Measurements from ENCODE around the gene SS18L1.

Gene SS18L1

DNA sequence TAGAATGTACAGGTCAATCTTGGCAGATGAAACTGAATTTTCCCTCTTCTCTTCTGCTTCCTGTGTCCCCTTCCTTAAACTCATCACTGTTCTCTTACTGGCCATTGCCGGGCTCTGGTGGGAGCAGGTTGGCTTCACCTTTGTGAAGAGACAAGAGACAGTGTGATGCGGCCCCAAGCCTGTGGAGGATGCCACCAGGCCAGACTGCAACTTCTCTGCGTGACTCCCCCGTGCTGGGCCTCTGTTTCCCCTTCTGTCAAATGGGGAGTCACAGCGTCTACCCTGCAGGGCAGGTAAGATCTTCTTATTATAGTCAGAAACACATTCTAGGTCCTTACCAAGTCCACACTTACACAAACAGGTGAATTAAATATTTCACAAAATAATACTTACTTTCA is 23.2 kb upstream of the SS18L1 start:
- DNase-seq (ENCODE audit: low read depth) = no peak

DNA sequence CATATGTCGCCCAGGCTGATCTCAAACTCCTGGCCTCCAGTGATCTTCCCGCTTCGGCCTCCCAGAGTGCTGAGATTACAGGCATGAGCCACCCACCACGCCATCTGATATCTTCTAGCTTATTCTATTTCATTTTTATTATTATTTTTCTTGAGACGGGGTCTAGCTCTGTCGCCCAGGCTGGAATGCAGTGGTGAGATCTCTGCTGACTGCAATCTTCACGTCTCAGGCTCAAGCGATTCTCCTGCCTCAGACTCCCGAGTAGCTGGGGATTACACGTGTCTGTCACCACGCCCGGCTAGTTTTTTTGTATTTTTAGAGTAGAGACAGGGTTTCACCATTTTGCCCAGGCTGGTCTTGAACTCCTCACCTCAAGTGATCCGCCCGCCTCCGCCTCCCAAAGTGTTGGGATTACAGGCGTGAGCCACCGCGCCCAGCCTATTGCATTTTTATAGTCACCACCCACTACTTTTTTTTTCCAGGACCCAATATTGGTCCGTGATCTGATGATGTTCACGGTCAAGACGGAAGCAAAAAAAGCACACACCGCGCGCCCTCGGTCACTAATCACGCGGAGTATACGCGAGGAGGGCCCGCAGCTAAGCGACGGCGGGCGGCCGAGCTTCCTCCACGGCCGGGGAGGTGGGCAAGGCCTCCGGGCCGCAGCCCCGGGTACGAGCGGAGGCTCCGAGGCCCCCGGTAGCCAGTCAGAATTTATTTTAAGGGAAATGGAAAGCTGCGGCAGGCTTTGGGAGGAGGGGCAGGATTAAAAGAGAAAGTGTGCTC is 22.4 kb upstream of the SS18L1 start:
- no peak for DNase-seq (ENCODE audit: low read depth)

DNA sequence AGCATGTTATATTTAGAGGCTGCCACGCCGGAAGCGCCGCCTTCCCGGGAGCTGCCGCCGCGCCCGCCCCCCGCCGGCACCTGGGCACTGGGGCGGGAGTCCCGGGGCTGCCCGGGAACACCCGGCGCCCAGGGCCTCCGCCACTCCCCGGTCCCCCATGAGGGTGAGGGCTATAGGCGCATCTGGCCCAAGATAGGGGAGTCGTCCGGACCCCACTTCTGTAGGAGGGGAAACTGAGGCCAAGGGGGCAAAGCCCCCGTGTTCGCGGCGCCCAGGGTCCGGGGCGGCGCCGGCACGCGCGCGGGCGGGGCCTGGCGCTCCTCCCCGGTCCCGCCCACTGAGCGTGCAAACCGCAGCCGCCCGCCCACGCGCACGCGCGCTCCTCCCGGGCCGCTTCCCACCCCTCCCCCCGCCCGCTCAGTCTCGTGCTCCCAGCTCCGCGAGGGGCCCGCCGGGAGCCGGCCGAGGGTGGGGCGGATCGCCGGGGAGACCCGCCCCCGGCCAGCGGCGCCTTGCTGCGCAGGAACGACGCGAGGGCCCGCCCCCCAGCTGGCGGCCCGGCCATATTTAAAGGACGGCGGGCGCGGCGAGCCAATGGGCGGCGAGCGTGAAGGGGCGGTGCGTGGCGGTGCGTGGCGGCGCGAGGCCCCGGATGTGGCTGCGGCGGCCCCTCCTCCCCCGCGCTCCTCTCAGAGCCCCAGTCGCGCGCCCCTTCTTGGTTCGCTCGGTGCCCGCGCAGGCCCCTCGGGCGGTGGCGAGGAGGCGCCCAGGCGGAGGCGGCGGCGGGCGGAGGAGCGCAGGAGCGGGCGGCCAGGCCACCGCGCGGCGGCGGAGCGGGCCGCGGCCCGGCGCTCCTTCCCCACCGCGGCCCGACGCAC is 21.6 kb upstream of the SS18L1 start, which contains the start of gene LSM14B:
Gene LSM14B, plus strand, starts transcription at position 700 of the 878 bp plus-strand sequence. CDS start 192 bp downstream, outside the sequence.
- peak; percentile 99 for DNase-seq (ENCODE audit: low read depth)

DNA sequence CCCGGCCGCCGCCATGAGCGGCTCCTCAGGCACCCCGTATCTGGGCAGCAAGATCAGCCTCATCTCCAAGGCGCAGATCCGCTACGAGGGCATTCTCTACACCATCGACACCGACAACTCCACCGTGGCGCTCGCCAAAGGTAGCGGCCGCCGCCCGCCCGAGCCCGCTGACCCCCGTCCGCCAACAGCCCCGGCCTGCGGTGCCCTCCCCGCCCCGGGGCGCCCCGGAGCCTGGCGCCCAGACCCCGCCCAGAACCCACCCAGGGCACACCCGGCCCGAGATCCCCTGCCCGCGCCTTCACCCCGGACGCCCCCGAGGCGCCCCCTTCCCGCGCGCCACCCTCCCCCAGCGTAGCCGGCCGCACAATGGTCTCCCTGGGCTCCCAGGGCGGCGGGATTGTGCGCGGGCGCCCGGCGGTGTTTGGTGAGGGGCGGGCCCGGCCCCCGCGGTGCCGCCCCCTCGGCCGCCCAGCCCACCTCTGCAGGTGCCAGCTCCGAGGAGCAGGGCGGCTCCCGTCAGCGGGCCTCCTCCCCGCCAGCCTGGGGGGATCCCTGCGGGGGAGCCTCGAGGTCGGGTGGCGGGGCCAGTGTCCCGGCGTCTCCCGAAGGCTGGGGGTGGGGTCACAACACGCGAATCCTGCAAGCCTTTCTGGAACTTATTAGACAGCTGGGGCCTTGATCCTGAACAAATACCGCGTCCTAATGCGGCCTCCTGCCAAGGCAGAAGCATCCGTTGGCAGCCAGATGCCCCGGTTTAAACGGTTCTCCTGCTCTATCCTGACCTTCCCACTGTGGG is 20.7 kb upstream of the SS18L1 start:
- DNase-seq (ENCODE audit: low read depth) = peak; percentile 27

DNA sequence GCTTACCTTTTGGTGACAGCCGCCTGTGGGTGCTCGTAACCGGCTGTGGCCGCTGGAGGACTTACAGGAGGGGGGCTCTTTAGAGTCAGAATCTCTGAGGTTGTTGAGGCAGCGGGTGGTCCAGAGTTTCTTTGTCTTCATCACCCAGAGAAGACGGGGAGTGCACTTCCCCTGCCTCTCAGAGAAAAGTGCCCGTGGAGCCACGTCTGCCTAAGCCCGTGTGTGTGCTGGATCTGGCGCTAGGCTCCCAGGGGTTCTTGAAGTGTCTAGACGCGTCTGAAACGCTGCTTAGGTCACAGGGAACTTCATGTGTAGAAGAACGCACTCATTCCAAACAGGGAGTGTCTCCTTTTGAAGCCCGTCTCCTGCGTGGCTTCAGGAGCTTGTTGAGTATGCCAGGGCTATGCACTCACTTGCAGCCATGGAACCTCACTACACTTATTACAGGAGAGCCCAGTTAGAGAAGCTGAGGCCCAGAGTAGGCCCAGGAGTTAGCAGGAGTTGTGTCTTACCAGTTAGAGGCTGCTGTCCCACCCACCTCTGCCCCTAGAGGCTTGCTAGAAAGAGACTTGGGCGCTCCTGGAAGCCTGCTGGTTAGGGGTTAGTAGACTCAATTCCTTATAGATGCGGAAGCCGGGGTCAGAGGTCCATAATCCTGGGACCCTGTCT is 20.0 kb upstream of the SS18L1 start:
- DNase-seq (ENCODE audit: low read depth) = no peak

DNA sequence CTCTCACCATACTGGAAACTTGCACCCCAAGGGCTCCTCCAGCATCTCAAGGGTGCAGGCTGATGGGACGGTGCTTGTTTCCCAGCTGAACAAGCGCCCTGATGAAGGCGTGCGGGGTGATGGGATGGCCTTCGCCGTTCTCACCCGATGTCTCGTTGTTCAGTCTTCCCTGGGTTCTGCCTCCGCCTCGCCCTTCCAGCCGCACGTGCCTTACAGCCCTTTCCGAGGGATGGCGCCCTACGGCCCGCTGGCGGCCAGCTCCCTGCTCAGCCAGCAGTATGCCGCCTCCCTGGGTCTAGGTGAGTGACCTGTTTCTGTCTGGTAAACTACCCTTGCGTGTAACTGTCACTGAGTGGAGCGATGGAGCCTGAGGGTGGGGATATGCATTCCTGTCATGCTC is 17.4 kb upstream of the SS18L1 start:
- no peak for DNase-seq (ENCODE audit: low read depth)

DNA sequence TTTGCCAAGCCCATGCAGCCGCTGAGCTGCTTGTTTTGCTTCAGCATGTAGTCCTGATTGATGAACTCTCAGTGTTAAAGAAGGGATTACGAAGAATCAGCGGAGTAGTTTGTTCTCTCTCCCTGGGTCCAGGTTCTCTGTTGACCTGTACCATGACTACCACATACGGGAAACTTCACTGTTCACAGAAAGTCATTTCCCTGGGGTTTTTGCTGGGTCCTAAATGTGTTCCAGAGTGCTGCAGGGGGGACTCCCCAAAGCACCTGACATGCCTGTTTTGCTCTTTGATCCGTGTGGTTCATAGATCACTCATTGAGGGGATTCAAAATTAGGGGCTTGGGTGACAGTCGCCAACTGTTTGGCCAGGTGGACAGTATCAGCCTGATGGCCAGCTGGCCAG is 15.8 kb upstream of the SS18L1 start:
- no peak for DNase-seq (ENCODE audit: low read depth)

DNA sequence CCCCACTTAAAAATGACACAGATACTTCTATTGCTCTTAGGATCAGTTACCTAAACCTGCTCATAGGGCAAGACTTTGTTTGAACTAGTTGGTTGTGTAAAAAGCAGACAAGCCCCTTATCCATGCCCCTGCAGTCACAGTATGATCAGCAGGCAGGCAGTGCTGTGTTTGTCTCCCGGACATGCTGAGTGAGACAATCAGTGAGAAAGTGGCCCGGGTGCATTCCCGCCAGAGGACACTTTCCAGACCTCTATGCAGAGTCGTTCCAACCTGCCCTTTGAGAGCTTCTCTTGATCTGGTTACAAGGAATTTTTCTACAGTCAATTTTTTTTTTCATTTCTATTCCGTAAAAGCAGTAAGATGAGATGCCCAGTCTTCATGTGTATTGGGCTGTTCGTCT is 15.1 kb upstream of the SS18L1 start:
- DNase-seq (ENCODE audit: low read depth) = no peak

- no peak for DNase-seq (ENCODE audit: low read depth)
Measured at GRCh38 chr20:62129731-62130531, 13.6 kb upstream of the SS18L1 start.

DNA sequence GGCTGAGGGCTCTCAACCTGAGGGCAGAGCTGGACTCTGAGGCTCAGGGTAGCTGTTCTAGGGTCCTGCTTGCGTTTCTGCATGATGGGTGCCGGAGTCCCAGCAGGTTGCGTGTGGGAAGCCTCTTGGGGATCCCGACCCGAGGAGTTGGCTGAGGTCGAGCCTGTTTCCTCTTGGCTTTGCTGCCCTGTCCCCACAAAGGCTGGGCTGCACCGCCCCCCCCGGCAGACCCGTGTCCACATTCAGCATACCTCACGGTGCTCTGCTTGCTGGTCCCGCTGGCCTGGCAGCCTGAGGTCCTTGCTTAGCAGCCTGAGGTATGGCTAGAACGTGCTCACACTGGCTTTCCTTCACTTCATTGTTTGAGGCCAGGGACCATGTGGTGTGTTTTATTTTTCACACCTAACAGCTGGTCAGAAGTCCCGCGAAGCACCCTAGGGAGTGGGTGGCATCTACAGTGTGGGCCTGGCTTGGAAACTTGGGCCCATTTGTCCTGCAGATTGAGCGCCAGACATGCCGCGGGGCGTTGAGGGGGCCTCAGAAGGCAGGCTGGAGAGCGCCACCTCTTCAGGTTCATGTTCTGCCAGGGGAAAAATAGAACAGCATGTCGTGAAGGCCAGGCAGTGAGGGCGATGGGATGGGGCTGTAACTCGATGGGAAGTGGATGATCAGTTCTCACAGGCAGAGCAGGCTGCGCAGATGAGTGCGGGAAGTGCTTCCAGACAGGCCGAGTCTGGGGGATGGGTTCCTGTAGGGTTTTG is 11.8 kb upstream of the SS18L1 start:
- no peak for DNase-seq (ENCODE audit: low read depth)

- DNase-seq (ENCODE audit: low read depth) = no peak
Measured at GRCh38 chr20:62132421-62132820, 11.1 kb upstream of the SS18L1 start.

DNA sequence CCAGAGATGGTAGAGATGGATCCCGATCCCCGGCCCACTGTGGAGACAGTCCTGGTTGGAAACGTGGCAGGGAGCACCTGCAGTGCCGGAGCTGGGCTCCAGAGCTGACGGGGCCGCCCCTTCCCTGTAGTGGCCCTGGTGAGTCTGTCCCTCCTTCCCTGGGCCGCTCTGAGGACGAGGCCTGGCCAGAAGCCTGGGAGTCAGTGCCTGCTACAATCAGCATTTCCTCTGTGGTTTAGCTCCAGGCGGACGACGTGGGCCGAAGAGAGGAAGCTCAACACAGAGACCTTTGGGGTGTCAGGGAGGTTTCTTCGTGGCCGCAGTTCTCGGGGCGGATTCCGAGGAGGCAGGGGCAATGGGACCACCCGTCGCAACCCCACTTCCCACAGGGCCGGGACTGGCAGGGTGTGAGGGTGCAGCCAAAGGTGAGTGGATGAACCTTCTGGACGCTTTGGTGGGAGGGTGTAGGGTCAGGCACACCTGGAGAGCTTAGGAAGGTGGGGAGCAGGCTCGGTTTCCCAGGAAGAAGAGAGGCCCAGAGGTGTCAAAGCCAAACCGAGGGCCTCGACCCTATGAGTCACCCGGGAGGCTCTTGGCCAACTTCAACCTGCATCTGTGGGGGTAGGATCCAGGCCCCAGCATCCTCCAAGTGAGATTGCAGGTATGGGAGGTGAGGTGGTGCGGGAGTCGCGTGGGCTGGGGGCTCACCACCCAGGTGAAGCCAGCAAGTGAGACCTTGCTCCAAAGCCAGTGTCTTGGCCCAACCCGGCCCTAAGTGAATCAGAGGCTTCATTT is 10.3 kb upstream of the SS18L1 start:
- DNase-seq (ENCODE audit: low read depth) = no peak

DNA sequence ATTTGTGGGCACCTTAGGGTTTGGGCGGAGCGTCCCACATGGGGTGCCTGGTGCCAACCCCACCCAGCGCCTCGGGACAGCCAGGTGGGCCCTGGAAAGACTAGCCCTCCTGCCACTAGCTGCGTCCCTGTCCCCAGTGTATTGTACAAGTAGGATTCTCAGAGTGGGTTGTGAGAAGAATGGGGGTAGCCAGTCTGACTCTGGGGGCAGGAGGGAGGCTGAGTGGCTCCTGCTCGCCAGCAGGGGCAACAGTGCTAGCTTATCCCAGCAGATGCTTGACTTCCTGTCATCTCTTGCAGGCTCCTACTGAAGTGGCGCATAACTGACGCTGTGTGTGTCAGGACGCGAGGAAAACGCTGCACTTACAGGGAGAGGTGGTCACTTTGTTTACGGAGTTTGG is 9.7 kb upstream of the SS18L1 start:
- no peak for DNase-seq (ENCODE audit: low read depth)

DNA sequence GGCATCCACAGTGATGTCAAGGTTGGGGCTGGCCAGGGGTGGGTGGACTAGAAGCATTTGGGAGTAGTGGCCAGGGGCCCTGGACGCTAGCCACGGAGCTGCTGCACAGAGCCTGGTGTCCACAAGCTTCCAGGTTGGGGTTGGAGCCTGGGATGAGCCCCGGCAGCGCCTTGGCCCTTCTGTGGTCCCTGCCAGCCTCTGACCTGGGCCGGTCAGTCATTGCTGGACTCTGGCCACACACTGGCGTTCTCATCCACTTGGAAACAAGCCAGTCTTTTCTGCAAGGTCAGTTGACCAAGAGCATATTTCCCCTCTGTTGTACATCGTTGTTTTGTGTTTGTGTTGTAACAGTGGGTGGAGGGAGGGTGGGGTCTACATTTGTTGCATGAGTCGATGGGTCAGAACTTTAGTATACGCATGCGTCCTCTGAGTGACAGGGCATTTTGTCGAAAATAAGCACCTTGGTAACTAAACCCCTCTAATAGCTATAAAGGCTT is 8.8 kb upstream of the SS18L1 start:
- no peak for DNase-seq (ENCODE audit: low read depth)

DNA sequence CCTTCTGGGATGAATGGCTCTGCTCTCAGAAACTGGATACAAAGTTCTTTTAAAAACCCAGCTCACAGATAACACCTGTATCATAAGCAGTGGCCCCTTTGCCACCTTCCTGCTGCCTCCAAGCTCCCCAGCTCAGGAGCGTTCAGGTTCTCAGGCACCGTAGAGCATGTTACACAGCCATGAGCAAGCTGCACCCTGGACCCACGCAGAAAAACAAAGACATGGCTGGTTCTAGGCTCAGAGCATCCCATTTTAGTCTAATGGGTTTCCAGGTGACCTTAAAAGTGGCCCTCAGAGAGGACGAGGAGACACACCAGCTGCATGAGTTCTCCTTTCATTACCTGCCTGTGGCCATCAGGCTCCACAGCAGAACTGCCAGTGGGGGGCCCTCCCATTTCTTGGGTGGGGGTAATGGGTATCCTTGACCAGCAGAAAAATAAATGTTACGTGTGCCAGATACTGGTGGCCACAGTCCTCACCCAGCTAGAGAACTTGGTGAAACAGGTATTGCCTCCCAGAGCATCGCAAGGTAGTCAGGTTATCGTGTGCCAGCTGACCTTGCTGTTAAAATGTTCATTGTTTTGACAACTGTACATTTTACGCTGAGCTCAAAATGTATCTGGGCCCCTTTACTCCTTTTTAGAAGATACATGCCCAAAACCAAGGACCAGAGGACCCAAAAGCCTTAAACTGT is 7.8 kb upstream of the SS18L1 start:
- no peak for DNase-seq (ENCODE audit: low read depth)

- peak; percentile 30 for DNase-seq (ENCODE audit: low read depth)
Measured at GRCh38 chr20:62136283-62137091, 7.1 kb upstream of the SS18L1 start.

- no peak for DNase-seq (ENCODE audit: low read depth)
Measured at GRCh38 chr20:62137092-62137384, 6.5 kb upstream of the SS18L1 start.
